K562 (cell line): Measurements from ENCODE around the gene PI4K2A. TPM values are rescaled to one million over a fixed set of nuclear protein-coding genes. Genes with fewer than 3 reads are reported as not detected.
A peak's percentile ranks its signal among the peaks of the same experiment; 100 is the strongest.

ENCODE experiments used
- CC2D1A ChIP-seq: fragments of 450-650 bp; IDR thresholded peaks from 2 replicates; pipeline ENCODE4 v1.6.1; 2017; ENCODE audit warnings: mild to moderate bottlenecking
- CHD4 ChIP-seq: fragments of 200-600 bp; sonication (generic); IDR thresholded peaks from 3 replicates; pipeline ENCODE4 v1.6.1; 2012; ENCODE audit warnings: low read depth, mild to moderate bottlenecking, mixed read lengths, low read length, inconsistent platforms; ENCODE audit not compliant: insufficient read depth, insufficient replicate concordance, poor library complexity, severe bottlenecking
- EP300 ChIP-seq: IDR thresholded peaks from 2 replicates; pipeline ENCODE4 v1.6.1; 2012; ENCODE audit warnings: low read length, improper control_type of control experiment
- EP400 ChIP-seq: fragments of 450-650 bp; IDR thresholded peaks from 2 replicates; pipeline ENCODE4 v1.6.1; 2017; ENCODE audit warnings: antibody characterized with exemption, mild to moderate bottlenecking, moderate library complexity
- NEUROD1 ChIP-seq: fragments of 150-350 bp; IDR thresholded peaks from 2 replicates; pipeline ENCODE4 v1.6.1; 2014; ENCODE audit warnings: borderline replicate concordance, low read length, low read depth; ENCODE audit not compliant: partially characterized antibody
- NONO ChIP-seq, 2 experiments: fragments of 200-400 bp in 1 of 2; fragments of 450-650 bp in 1 of 2; formaldehyde crosslinking in 1 of 2; IDR thresholded peaks; 2 replicates each; pipeline ENCODE4 v1.6.1; 2017; ENCODE audit warnings: low read depth in 2 of 2, mild to moderate bottlenecking in 2 of 2, moderate library complexity in 2 of 2, low read length in 1 of 2
- NRF1 ChIP-seq, 2 experiments: fragments of 450-650 bp; IDR thresholded peaks in 1 of 2; conservative IDR thresholded peaks in 1 of 2; 2 replicates each; pipeline ENCODE4 v1.6.1; 2014; ENCODE audit warnings: mild to moderate bottlenecking in 2 of 2
- SNRNP70 ChIP-seq: fragments of 200-400 bp; formaldehyde crosslinking; optimal IDR thresholded peaks from 2 replicates; pipeline ENCODE3; 2017; ENCODE audit warnings: low read depth, low read length
- STAT5A ChIP-seq: IDR thresholded peaks from 2 replicates; pipeline ENCODE4 v1.6.1; 2012; ENCODE audit warnings: low read length, inconsistent platforms, borderline replicate concordance
- TCFL5 ChIP-seq: fragments of 250-450 bp; sonication (Bioruptor Pico); conservative IDR thresholded peaks from 2 replicates; pipeline ENCODE4 v1.6.1; 2021; ENCODE audit warnings: mild to moderate bottlenecking, moderate library complexity, matching md5 sums
- polyA plus RNA-seq, 8 experiments: library from polyadenylated mRNA; depleted of rRNA in 4 of 8; stranded (reverse) in 5 of 8; unstranded in 3 of 8; fragments of >200 nt; fragmentation: Nextera tagmentation in 2 of 8; fragmentation: Illumina TruSeq in 1 of 8; extraction: Ambion mirVana in 2 of 8; extraction: Trizol in 1 of 8; gene quantifications; 2 replicates each; pipeline versions ENCODE4 v1.2.1 to v1.2.3, GENCODE V29; 2011 to 2014; ENCODE audit warnings: inconsistent platforms in 1 of 8, missing spikeins in 1 of 8
- total RNA-seq, 7 experiments: library from RNA; depleted of rRNA in 6 of 7; stranded (reverse); fragments of >200 nt in 6 of 7; fragmentation: Illumina TruSeq in 2 of 7; extraction: Trizol in 2 of 7; gene quantifications; 2 replicates each; pipeline versions ENCODE4 v1.2.1 to v1.2.3, GENCODE V29; 2011 to 2021; ENCODE audit warnings: low replicate concordance in 1 of 7
- TF ChIP-seq, protein P1 (sequence below), 2 experiments: fragments of 450-650 bp; conservative IDR thresholded peaks; 2 replicates each; pipeline ENCODE4 v1.6.1; 2017; ENCODE audit warnings: mild to moderate bottlenecking in 2 of 2, moderate library complexity in 2 of 2
- TF ChIP-seq, protein P2 (sequence below): fragments of 200-800 bp; sonication (Bioruptor generic); IDR thresholded peaks from 2 replicates; pipeline ENCODE4 v1.6.1; 2016; ENCODE audit warnings: missing genetic modification characterization, missing compliant biosample characterization
- TF ChIP-seq, protein P3 (sequence below): fragments of 250-450 bp; sonication (Bioruptor Pico); IDR thresholded peaks from 2 replicates; pipeline ENCODE4 v1.4.0; 2020
- TF ChIP-seq, protein P4 (sequence below), 2 experiments: fragments of 450-650 bp in 1 of 2; sonication (generic) in 1 of 2; formaldehyde crosslinking in 1 of 2; IDR thresholded peaks in 1 of 2; conservative IDR thresholded peaks in 1 of 2; 2 replicates each; pipeline versions ENCODE4 v1.6.1 to v1.8.1; 2016 to 2023; ENCODE audit warnings: mild to moderate bottlenecking in 2 of 2, moderate library complexity in 2 of 2, inconsistent platforms in 1 of 2, missing genetic modification reagents in 1 of 2
- TF ChIP-seq, protein P5 (sequence below): fragments of 450-650 bp; IDR thresholded peaks from 2 replicates; pipeline ENCODE4 v1.6.1; 2016; ENCODE audit warnings: antibody characterized with exemption

PI4K2A gene
- total and polyA plus RNA-seq, 9 of the 15 experiments (the other 6 are each of a cell fraction or from before 2014, with no cell fraction given) = 4.4 to 28.4 (median 16.5) TPM

DNA sequence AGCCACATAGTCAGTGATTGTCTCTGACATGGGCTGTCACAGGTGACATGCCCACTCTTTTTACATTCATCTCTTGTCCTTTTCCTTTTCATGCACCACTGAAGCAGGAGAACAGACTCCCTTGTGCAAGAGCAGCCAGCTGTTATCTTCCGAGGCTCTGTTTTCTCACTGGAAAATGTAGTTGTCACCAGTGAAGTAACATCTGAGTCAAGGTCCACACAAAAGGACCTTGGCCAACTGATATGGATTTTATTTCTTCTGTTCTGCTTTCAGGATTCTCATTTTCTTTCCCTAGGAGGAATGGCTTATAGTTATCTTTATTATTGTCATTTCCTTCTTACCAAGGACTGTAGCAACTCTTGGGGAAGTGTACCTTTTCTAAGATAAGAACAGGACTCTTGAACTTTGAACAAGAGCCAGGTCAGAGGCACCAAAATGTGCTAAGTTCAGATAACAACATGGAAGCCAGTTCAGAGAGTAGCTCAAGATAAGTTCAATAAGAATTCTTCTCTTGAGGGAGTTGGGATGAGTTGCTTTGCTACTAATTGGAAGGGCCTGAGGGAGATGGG lies 23.9 kb downstream of the PI4K2A start (continued):
- TF ChIP-seq, protein P1, sequence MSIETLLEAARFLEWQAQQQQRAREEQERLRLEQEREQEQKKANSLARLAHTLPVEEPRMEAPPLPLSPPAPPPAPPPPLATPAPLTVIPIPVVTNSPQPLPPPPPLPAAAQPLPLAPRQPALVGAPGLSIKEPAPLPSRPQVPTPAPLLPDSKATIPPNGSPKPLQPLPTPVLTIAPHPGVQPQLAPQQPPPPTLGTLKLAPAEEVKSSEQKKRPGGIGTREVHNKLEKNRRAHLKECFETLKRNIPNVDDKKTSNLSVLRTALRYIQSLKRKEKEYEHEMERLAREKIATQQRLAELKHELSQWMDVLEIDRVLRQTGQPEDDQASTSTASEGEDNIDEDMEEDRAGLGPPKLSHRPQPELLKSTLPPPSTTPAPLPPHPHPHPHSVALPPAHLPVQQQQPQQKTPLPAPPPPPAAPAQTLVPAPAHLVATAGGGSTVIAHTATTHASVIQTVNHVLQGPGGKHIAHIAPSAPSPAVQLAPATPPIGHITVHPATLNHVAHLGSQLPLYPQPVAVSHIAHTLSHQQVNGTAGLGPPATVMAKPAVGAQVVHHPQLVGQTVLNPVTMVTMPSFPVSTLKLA (conservative IDR thresholded peaks at IDR 0.05) = peak; percentile 44 to 54; a peak in 1 of 4 replicates
- peak; percentile 89 for TF ChIP-seq EP300
- TF ChIP-seq CC2D1A = 0 out of 2 replicates have a peak, but pooled peaks have one; percentile 69
- TF ChIP-seq, protein P2, sequence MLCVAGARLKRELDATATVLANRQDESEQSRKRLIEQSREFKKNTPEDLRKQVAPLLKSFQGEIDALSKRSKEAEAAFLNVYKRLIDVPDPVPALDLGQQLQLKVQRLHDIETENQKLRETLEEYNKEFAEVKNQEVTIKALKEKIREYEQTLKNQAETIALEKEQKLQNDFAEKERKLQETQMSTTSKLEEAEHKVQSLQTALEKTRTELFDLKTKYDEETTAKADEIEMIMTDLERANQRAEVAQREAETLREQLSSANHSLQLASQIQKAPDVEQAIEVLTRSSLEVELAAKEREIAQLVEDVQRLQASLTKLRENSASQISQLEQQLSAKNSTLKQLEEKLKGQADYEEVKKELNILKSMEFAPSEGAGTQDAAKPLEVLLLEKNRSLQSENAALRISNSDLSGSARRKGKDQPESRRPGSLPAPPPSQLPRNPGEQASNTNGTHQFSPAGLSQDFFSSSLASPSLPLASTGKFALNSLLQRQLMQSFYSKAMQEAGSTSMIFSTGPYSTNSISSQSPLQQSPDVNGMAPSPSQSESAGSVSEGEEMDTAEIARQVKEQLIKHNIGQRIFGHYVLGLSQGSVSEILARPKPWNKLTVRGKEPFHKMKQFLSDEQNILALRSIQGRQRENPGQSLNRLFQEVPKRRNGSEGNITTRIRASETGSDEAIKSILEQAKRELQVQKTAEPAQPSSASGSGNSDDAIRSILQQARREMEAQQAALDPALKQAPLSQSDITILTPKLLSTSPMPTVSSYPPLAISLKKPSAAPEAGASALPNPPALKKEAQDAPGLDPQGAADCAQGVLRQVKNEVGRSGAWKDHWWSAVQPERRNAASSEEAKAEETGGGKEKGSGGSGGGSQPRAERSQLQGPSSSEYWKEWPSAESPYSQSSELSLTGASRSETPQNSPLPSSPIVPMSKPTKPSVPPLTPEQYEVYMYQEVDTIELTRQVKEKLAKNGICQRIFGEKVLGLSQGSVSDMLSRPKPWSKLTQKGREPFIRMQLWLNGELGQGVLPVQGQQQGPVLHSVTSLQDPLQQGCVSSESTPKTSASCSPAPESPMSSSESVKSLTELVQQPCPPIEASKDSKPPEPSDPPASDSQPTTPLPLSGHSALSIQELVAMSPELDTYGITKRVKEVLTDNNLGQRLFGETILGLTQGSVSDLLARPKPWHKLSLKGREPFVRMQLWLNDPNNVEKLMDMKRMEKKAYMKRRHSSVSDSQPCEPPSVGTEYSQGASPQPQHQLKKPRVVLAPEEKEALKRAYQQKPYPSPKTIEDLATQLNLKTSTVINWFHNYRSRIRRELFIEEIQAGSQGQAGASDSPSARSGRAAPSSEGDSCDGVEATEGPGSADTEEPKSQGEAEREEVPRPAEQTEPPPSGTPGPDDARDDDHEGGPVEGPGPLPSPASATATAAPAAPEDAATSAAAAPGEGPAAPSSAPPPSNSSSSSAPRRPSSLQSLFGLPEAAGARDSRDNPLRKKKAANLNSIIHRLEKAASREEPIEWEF = no peak
- TF ChIP-seq TCFL5 = no peak
- TF ChIP-seq, protein P3, sequence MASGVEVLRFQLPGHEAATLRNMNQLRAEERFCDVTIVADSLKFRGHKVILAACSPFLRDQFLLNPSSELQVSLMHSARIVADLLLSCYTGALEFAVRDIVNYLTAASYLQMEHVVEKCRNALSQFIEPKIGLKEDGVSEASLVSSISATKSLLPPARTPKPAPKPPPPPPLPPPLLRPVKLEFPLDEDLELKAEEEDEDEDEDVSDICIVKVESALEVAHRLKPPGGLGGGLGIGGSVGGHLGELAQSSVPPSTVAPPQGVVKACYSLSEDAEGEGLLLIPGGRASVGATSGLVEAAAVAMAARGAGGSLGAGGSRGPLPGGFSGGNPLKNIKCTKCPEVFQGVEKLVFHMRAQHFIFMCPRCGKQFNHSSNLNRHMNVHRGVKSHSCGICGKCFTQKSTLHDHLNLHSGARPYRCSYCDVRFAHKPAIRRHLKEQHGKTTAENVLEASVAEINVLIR = 0 out of 2 replicates have a peak, but pooled peaks have one; percentile 36
- TF ChIP-seq NEUROD1 = no peak
- 0 out of 4 replicates have a peak, but pooled peaks of 1 of the 2 experiments have one; percentile 21 for TF ChIP-seq NONO (IDR thresholded peaks at IDR 0.05; ENCODE audit: low read depth in 2 of 2, low read length in 1 of 2)
- TF ChIP-seq, protein P4, sequence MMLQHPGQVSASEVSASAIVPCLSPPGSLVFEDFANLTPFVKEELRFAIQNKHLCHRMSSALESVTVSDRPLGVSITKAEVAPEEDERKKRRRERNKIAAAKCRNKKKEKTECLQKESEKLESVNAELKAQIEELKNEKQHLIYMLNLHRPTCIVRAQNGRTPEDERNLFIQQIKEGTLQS (IDR thresholded peaks at IDR 0.05) = 0 out of 2 replicates have a peak, but pooled peaks have one; percentile 39
- TF ChIP-seq, protein P4 (CRISPR knock-in tag; conservative IDR thresholded peaks at IDR 0.05) = no peak
- peak; percentile 68 for TF ChIP-seq STAT5A
- no peak for TF ChIP-seq CHD4
- no peak for TF ChIP-seq SNRNP70
- 0 out of 4 replicates have a peak, but pooled peaks of 1 of the 2 experiments have one; percentile 14 for TF ChIP-seq NRF1 (conservative IDR thresholded peaks at IDR 0.05 in 1 of 2, IDR thresholded peaks at IDR 0.05 in 1 of 2)
- TF ChIP-seq EP400 = peak; percentile 29; the same call in 1 of the 2 replicates
- TF ChIP-seq, protein P5, sequence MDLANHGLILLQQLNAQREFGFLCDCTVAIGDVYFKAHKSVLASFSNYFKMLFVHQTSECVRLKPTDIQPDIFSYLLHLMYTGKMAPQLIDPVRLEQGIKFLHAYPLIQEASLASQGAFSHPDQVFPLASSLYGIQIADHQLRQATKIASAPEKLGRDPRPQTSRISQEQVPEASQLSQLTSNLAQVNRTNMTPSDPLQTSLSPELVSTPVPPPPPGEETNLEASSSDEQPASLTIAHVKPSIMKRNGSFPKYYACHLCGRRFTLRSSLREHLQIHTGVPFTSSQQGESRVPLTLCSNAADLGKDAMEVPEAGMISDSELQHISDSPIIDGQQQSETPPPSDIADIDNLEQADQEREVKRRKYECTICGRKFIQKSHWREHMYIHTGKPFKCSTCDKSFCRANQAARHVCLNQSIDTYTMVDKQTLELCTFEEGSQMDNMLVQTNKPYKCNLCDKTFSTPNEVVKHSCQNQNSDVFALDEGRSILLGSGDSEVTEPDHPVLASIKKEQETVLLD = peak; percentile 53; the same call in 1 of the 2 replicates
